Muscle layer of colon (tissue), 2 donors: ENCODE measurements around the gene RAI2.

Experiments
- H3K27ac ChIP-seq: one replicate; pipeline ENCODE4 v1.7.0; 2013; ENCODE audit warnings: low read depth, mild to moderate bottlenecking, low read length, moderate library complexity
- H3K27me3 ChIP-seq, 2 donors: one replicate each; pipeline ENCODE4 v1.7.0; 2013; ENCODE audit warnings: low read length in 2 of 2, mild to moderate bottlenecking in 2 of 2; ENCODE audit not compliant: insufficient read depth in 2 of 2, control insufficient read depth in 1 of 2
- H3K36me3 ChIP-seq: one replicate; pipeline ENCODE4 v1.7.0; 2013; ENCODE audit warnings: mild to moderate bottlenecking, low read length; ENCODE audit not compliant: insufficient read depth
- H3K4me1 ChIP-seq: one replicate; pipeline ENCODE4 v1.7.0; 2013; ENCODE audit warnings: mild to moderate bottlenecking, low read length; ENCODE audit not compliant: insufficient read depth
- H3K4me3 ChIP-seq, 2 donors: one replicate each; pipeline ENCODE4 v1.7.0; 2013; ENCODE audit warnings: low read length in 2 of 2, low read depth in 1 of 2, mild to moderate bottlenecking in 1 of 2, moderate library complexity in 1 of 2
- H3K9ac ChIP-seq: one replicate; pipeline ENCODE4 v1.7.0; 2013; ENCODE audit warnings: low read length
- H3K9me3 ChIP-seq: one replicate; pipeline ENCODE4 v1.7.0; 2013; ENCODE audit warnings: mild to moderate bottlenecking, low read length
- donor health status: abdominal sarcoma.
- donor health status: Adenocarcinoma of cecum.

The RAI2 gene

GRCh38 chrX:17860811-17861488 is at the start of gene RAI2:
Gene RAI2 (minus strand): TSS chrX:17861298. CDS start chrX:17802010, 59,288 bp downstream.
- no peak within 1 kb of the TSS for H3K27ac ChIP-seq

GRCh38 chrX:17888421-17888820 is 27.3 kb upstream of the RAI2 start:
- no peak overlapping the region for H3K9ac ChIP-seq
- no peaks in the 10 kb centered on the region for H3K9me3 ChIP-seq
- no peaks in the 10 kb centered on the region for H3K27me3 ChIP-seq
- no peaks in the 10 kb centered on the region for H3K36me3 ChIP-seq
- H3K4me1 ChIP-seq: no peaks in the 10 kb centered on the region
- no peak overlapping the region for H3K4me3 ChIP-seq
- no peak overlapping the region for H3K27ac ChIP-seq

More at GRCh38 chrX:17860811-17861488, at the start of gene RAI2:
- no peaks in the 10 kb centered on the region for H3K9me3 ChIP-seq
- H3K27me3 ChIP-seq: peaks cover 0 to 6% of the 10 kb centered on the region in 2 donors
- peaks cover 4% of the 10 kb centered on the region for H3K4me1 ChIP-seq
- H3K36me3 ChIP-seq: no peaks in the 10 kb centered on the region
- H3K9ac ChIP-seq: peak within 1 kb of the TSS; percentile 31
- H3K4me3 ChIP-seq: peak within 1 kb of the TSS; percentile 56 to 64

- H3K36me3 ChIP-seq: no peaks in the 10 kb centered on the region
- no peak overlapping the region for H3K27ac ChIP-seq
- no peaks in the 10 kb centered on the region for H3K27me3 ChIP-seq
- H3K9ac ChIP-seq: no peak overlapping the region
- H3K4me3 ChIP-seq: no peak overlapping the region
- no peaks in the 10 kb centered on the region for H3K9me3 ChIP-seq
- H3K4me1 ChIP-seq: no peaks in the 10 kb centered on the region
Measured at GRCh38 chrX:17882680-17883079, 21.6 kb upstream of the RAI2 start.

GRCh38 chrX:17878028-17878670 is 17.1 kb upstream of the RAI2 start:
- no peak overlapping the region for H3K4me3 ChIP-seq
- no peaks in the 10 kb centered on the region for H3K4me1 ChIP-seq

GRCh38 chrX:17876135-17876534 is 15.0 kb upstream of the RAI2 start:
- no peaks in the 10 kb centered on the region for H3K27me3 ChIP-seq

More at GRCh38 chrX:17878028-17878670, 17.1 kb upstream of the RAI2 start:
- no peaks in the 10 kb centered on the region for H3K9me3 ChIP-seq
- H3K36me3 ChIP-seq: no peaks in the 10 kb centered on the region
- H3K9ac ChIP-seq: no peak overlapping the region
- no peaks in the 10 kb centered on the region for H3K27me3 ChIP-seq
- H3K27ac ChIP-seq: no peak overlapping the region

GRCh38 chrX:17869580-17869979 is 8.5 kb upstream of the RAI2 start:
- H3K9ac ChIP-seq: no peak overlapping the region
- H3K27me3 ChIP-seq: no peaks in the 10 kb centered on the region
- no peaks in the 10 kb centered on the region for H3K4me1 ChIP-seq
- no peaks in the 10 kb centered on the region for H3K9me3 ChIP-seq
- H3K36me3 ChIP-seq: no peaks in the 10 kb centered on the region
- no peak overlapping the region for H3K27ac ChIP-seq
- no peak overlapping the region for H3K4me3 ChIP-seq

More at GRCh38 chrX:17876135-17876534, 15.0 kb upstream of the RAI2 start:
- H3K9me3 ChIP-seq: no peaks in the 10 kb centered on the region
- no peaks in the 10 kb centered on the region for H3K36me3 ChIP-seq
- H3K4me3 ChIP-seq: no peak overlapping the region
- no peak overlapping the region for H3K9ac ChIP-seq
- H3K27ac ChIP-seq: no peak overlapping the region
- no peaks in the 10 kb centered on the region for H3K4me1 ChIP-seq

GRCh38 chrX:17861489-17862011 is 452 bp upstream of the RAI2 start:
- Histone ChIP-seq H3K27ac (no peak overlapping the region), H3K4me3 (peak overlapping the region in 1 of 2 donors; percentile 25), H3K9ac (no peak overlapping the region), H3K27me3 (peaks cover 0 to 6% of the 10 kb centered on the region in 2 donors), H3K4me1 (peaks cover 4% of the 10 kb centered on the region), H3K36me3 (no peaks in the 10 kb centered on the region), H3K9me3 (no peaks in the 10 kb centered on the region)

GRCh38 chrX:17860179-17860780 is 818 bp downstream of the RAI2 start:
- Histone ChIP-seq H3K9ac (peak overlapping the region; percentile 31), H3K27me3 (peaks cover 0 to 6% of the 10 kb centered on the region in 2 donors), H3K36me3 (no peaks in the 10 kb centered on the region), H3K4me1 (peaks cover 5% of the 10 kb centered on the region), H3K27ac (no peak overlapping the region), H3K4me3 (peak overlapping the region; percentile 56 to 64), H3K9me3 (no peaks in the 10 kb centered on the region)

- Histone ChIP-seq H3K36me3 (no peaks in the 10 kb centered on the region), H3K9me3 (no peaks in the 10 kb centered on the region), H3K27me3 (peaks cover 0 to 6% of the 10 kb centered on the region in 2 donors), H3K9ac (peak overlapping the region; percentile 31), H3K4me3 (peak overlapping the region; percentile 56 to 64), H3K27ac (no peak overlapping the region), H3K4me1 (peaks cover 11% of the 10 kb centered on the region)
Measured at GRCh38 chrX:17859609-17860178, 1.4 kb downstream of the RAI2 start.

GRCh38 chrX:17854531-17854930 is 6.6 kb downstream of the RAI2 start:
- Histone ChIP-seq H3K4me1 (peaks cover 17% of the 10 kb centered on the region), H3K36me3 (no peaks in the 10 kb centered on the region), H3K27me3 (peaks cover 0 to 6% of the 10 kb centered on the region in 2 donors), H3K9me3 (no peaks in the 10 kb centered on the region), H3K27ac (no peak overlapping the region), H3K9ac (no peak overlapping the region), H3K4me3 (no peak overlapping the region)

GRCh38 chrX:17854069-17854468 is 7.0 kb downstream of the RAI2 start:
- Histone ChIP-seq H3K4me3 (no peak overlapping the region), H3K9ac (no peak overlapping the region), H3K9me3 (no peaks in the 10 kb centered on the region), H3K27me3 (peaks cover 0 to 5% of the 10 kb centered on the region in 2 donors), H3K4me1 (peaks cover 17% of the 10 kb centered on the region), H3K36me3 (no peaks in the 10 kb centered on the region), H3K27ac (no peak overlapping the region)
